ENCODE results near the gene GLIPR1L1.
A peak's percentile ranks its signal among the peaks of the same experiment; 100 is the strongest.
"Not testable (repeated sequence)": the region's sequence is repeated elsewhere in the genome, so short reads cannot be mapped to it uniquely, and the experiment has no call there.

GLIPR1L1 gene, protein sequence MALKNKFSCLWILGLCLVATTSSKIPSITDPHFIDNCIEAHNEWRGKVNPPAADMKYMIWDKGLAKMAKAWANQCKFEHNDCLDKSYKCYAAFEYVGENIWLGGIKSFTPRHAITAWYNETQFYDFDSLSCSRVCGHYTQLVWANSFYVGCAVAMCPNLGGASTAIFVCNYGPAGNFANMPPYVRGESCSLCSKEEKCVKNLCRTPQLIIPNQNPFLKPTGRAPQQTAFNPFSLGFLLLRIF

DNA sequence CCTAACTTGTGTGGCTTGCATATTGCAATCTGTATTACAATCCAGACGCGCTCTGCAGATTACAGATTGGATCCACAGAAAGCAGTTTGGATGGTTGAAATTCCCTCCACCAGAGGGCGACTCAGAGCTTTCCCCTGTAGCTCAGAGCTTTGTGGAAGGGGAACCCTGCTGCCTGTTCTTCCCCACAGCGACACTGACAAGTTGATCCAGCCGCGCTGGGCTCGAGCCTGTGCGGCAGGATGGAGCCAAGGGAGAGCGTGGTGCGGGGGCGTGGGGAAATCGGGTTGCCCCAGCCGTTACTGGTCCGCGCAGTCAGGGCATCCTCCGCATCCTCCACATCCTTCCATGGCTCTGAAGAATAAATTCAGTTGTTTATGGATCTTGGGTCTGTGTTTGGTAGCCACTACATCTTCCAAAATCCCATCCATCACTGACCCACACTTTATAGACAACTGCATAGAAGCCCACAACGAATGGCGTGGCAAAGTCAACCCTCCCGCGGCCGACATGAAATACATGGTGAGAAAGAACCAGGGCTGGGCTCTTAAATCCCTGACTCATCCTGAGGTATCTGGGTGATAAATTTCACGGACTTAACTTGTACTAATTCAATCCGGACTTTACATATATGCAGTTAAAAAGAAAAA, at the start of gene GLIPR1L1:
TSS of gene GLIPR1L1 (plus strand) at position 287 of the 647 bp plus-strand sequence. CDS start at position 346, 59 bp downstream.
- DNase-seq (ENCODE audit: low read depth in 2 of 2): peak; percentile 64 to 75

DNA sequence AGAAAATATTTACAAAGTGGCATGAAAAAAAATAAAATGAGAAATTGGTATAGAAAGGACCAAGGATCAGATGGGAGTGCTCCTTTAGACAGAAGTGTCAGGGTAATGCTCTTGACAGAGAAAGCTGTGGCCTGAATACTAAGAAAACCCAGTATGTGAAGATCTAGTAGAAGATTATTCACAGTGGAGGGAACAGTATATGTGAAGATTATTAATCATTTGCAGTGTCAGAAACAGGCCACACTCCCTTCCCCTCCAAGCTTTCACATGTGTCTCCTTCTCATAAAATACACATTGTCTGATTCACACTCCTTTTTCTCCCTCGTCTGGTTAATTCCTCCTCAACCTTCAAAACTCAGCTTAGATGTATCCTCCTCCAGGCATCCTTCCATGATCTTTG, 45.6 kb upstream of the GLIPR1L1 start:
- no peak for DNase-seq (ENCODE audit: low read depth in 2 of 2)

DNA sequence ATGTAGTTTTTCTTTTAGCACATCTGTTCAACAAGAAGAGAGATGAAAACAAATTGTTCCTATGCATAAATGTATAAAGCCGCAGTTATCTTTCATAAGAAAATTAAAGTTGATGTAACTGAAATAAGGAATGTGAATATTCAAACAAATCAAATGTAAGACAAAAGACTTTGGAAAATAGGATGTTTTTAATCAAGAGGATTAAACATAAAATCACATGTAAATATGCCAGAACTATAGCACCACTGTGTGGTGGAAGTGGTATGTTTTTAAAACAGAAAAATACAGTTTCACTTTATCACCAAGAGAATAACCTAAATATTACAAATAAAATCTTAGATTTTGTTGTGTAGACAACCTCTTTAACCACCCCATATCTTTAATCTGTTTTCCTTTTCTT, 44.7 kb upstream of the GLIPR1L1 start:
- no peak for DNase-seq (ENCODE audit: low read depth in 2 of 2)

- DNase-seq (ENCODE audit: low read depth in 2 of 2): no peak
These were observed 43.5 kb upstream of the GLIPR1L1 start for GRCh38 chr12:75291014-75291413.

DNA sequence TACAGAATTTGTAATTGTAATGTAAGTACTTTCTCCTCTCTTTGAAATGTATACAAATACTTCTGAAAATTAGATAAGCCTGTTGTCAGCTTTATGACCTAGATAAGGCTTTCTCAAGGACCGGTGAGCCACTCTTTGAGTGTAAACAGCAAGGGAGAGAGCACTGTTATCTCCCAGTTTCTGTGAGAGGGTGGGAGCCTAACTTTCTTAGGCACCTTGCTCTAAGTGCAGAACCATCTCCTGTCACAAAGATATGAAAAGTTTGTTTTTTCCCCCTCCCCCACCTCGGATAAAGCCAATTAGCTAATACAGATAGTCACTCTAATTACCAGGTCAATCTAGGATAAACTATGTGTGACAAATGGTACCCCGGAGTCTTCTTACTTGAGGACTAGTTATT, 40.1 kb upstream of the GLIPR1L1 start:
- DNase-seq (ENCODE audit: low read depth in 2 of 2): no peak

GRCh38 chr12:75294797-75295196, 39.7 kb upstream of the GLIPR1L1 start:
- no peak for DNase-seq (ENCODE audit: low read depth in 2 of 2)

DNA sequence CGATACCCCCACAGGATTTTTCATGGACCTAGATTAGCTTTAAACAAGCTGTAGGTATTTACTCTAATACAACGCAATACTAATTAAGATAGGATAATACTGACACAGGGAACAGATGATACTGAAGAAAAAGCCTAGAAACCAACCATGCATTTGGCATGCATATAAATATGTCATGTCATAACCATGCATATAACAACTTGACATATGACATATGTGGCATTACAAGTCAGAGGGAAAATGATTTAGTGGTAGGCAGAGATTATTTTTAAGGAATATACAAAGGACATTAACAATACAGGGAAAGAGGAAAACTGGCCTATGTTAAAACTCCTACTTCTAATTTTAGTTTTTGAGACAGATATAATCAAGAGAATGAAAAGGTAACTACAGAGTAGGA, 32.2 kb upstream of the GLIPR1L1 start:
- no peak for DNase-seq (ENCODE audit: low read depth in 2 of 2)

- DNase-seq (ENCODE audit: low read depth in 2 of 2): no peak
These were observed 31.7 kb upstream of the GLIPR1L1 start for GRCh38 chr12:75302781-75303180.

GRCh38 chr12:75305412-75306332, 28.8 kb upstream of the GLIPR1L1 start:
- DNase-seq (ENCODE audit: low read depth in 2 of 2): no peak

- no peak for DNase-seq (ENCODE audit: low read depth in 2 of 2)
These were observed 26.2 kb upstream of the GLIPR1L1 start for GRCh38 chr12:75308279-75308678.

DNA sequence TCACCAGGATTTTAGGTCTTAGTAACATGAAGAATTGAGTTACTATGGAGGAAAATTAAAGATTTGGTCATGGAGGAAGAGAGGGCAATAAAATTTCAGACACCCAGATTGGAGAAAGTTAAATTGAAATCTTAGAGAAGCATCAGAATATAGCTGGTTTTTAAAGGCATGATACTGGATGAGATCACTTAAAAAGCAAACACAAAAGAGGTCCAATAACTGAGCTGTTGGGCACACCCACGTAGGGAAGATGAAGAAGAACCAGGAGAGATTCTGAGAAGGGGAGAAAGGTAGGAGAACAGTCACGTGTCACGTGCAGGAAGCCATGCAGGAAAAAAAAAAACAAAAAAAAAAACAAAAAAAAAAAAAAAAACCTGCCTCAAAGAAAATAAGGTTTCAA, 23.1 kb upstream of the GLIPR1L1 start:
- no peak for DNase-seq (ENCODE audit: low read depth in 2 of 2)

DNA sequence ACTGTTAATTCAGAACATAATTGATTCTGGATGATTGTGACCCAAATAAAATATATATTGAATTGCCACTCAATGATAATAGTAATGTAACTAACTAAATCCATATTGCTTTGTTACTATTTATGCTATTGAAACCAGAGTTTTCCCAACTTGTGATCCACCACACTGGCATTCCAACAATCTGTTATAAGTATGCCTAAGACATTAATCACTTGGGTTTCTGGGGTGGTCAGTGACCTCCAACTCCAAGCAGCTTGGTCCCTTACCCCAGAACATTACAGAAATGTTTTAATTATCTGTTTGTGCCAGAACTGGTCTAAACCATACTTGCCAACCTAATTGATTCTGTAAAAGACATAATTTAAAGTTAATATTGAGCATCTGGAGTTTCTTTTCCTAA, 19.0 kb upstream of the GLIPR1L1 start:
- DNase-seq (ENCODE audit: low read depth in 2 of 2): no peak

DNA sequence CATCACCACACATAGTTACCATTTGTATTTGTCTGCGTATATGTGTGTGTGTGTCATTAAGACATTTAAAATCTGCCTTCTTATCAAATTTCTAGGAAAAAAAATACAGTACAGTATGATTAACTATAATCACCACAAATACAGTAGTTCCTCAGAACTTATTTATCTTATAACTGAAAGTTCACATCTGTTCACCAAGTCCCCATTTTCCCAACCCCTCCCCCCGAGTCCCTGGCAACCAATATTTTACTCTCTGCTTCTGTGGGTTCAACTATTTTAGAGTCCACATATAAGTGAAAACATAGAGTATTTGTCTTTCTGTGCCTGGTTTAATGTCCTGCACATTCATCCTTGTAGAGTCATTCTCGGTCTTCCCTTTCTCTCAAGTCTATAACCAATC, 16.7 kb upstream of the GLIPR1L1 start:
- DNase-seq (ENCODE audit: low read depth in 2 of 2): no peak

- no peak for DNase-seq (ENCODE audit: low read depth in 2 of 2)
These were observed 12.0 kb upstream of the GLIPR1L1 start for GRCh38 chr12:75322464-75322863.

GRCh38 chr12:75323663-75324062, 10.8 kb upstream of the GLIPR1L1 start:
- no peak for DNase-seq (ENCODE audit: low read depth in 2 of 2)

GRCh38 chr12:75327642-75328041, 6.8 kb upstream of the GLIPR1L1 start:
- no peak for DNase-seq (ENCODE audit: low read depth in 2 of 2)

DNA sequence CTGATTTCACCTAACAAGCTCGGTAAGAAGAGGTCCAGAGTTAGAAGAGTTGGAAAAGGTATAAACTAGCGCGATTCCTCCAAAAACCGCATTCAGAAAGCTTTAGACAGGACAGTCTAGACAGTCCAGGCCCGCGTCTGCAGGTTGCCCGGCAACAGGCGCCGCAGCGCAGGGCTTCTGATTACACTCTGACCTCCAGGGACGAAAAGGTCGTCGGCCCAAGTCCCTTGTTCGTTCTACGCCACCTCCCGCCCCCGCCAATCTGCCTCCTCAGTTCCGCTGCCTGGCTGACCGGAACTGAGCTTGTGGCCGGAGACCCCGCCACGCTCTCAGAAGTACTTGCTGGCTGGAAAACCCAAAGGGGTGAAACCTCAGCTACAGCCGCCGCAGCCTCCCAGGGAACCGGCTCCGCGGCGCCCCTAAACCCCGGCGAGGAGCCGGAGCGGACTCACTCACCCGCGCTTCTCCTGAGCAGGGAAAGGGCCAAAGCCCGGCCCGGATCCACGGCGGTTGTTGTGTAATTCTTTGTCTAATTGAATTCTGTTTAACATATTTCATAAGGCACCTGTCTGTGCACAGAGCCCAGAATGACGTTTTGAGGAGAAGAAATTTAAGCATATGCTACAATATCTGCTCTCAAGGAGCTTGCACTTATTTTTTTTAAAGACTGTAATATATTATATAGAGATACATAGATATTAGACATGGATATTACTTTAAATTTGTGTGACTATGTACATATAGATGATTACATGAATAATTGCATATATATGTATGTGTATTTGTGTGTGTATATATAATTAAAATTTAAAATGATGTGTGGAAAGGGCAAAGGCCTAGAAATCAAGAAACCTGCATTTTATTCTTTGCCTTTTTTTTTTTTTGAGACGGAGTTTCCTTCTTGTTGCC, 4.3 kb upstream of the GLIPR1L1 start, which contains the start of gene CAPS2:
TSS of gene CAPS2 (minus strand) at position 407 of the 909 bp plus-strand sequence. CDS start 3,826 bp downstream, outside the sequence.
- peak; percentile 18 to 28 for DNase-seq (ENCODE audit: low read depth in 2 of 2)

DNA sequence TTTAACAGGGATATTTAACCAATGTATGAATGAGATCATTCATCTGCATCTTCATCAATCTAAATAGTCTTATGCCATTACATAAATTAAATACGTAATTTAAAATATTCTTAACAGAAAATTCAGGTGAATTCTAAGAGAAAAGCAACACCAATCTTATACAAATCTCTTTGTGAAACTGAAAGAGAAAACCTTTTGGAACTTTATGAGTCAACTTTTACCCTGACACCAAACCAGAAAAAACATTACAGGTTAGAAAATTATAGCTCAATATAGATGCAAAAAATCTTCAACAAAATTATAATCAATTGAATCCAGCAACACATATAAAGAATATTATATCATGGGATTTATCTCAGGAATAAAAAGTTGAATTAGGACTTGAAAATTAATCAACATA, 3.4 kb downstream of the GLIPR1L1 start:
- no peak for DNase-seq (ENCODE audit: low read depth in 2 of 2)

- no peak for DNase-seq (ENCODE audit: low read depth in 2 of 2)
These were observed 7.4 kb downstream of the GLIPR1L1 start for GRCh38 chr12:75341873-75342272.

DNA sequence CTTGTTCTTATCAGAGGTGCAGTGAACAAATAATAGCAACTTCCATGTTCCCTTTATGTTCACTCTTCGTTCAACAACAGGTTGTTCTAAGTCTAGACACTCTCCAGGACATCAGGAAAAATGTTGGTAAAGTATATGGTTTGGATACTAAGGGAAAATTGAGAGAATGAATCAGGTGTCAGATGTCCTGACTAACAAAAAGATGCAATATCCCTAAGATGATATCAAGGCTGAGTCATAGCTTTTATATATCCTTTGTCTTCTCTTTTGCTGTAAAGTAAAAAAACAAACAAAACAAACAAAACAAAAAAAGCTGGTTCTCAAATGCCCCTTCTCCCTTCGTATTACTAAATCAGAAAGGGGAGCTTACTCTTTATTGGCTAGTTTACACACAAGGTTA, 11.1 kb downstream of the GLIPR1L1 start:
- DNase-seq (ENCODE audit: low read depth in 2 of 2): no peak

DNA sequence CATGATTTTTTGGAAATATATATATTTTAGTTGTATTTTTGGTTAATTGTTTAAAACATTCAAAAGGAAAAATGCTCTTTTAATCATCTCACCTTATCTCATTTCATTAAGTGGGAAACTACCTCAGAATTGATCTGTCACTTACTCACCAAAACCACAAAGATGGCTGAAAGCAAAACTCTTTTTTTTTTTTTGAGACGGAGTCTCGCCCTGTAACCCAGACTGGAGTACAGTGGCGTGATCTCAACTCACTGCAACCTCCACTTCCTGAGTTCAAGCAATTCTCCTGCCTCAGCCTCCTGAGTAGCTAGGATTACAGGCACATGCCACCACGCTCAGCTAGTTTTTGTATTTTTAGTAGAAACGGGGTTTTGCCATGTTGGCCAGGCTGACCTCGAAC, 11.7 kb downstream of the GLIPR1L1 start:
- not testable (repeated sequence) for DNase-seq (ENCODE audit: low read depth in 2 of 2)

Data from stimulated activated CD8-positive, alpha-beta memory T cell treated with anti-CD3 and anti-CD28 coated beads, Interleukin-7, amount 100 ng/mL, for 1 hour (primary cell).